ENCODE measurements around the gene VEPH1. TPM values are rescaled to one million over a fixed set of nuclear protein-coding genes. Genes with fewer than 3 reads are reported as not detected.
"Not testable (repeated sequence)": the region's sequence is repeated elsewhere in the genome, so short reads cannot be mapped to it uniquely, and the experiment has no call there.

VEPH1 gene
- total RNA-seq, 4 donors from 2014 or later: 0.07 TPM; not detected in 3

GRCh38 chr3:157330206-157330605 is 173.0 kb downstream of the VEPH1 start:
- TF ChIP-seq CTCF (IDR thresholded peaks at IDR 0.05 in 4 of 5, conservative IDR thresholded peaks at IDR 0.05 in 1 of 5) (no peak), POLR2A (IDR thresholded peaks at IDR 0.05) (no peak)
- ATAC-seq (no peak), DNase-seq (no peak)
- in situ Hi-C loops (cut with MboI; ENCODE audit: low sequenced_read_pairs in 4 of 4) (no loop called here), intact Hi-C loops (cut with DNase I; ENCODE audit: low total_unique reads) (no loop called here)
- no peak overlapping the region for H3K4me3 ChIP-seq
- H3K9me3 ChIP-seq: no peaks in the 10 kb centered on the region
- H3K36me3 ChIP-seq: no peaks in the 10 kb centered on the region
- no peak overlapping the region for H3K27ac ChIP-seq
- no peaks in the 10 kb centered on the region for H3K4me1 ChIP-seq
- no peaks in the 10 kb centered on the region for H3K27me3 ChIP-seq

GRCh38 chr3:157329551-157329950 is 173.7 kb downstream of the VEPH1 start:
- no peak for TF ChIP-seq POLR2A (IDR thresholded peaks at IDR 0.05)
- TF ChIP-seq CTCF (IDR thresholded peaks at IDR 0.05 in 4 of 5, conservative IDR thresholded peaks at IDR 0.05 in 1 of 5): no peak
- H3K36me3 ChIP-seq: no peaks in the 10 kb centered on the region
- in situ Hi-C loops (cut with MboI; ENCODE audit: low sequenced_read_pairs in 4 of 4) (no loop called here), intact Hi-C loops (cut with DNase I; ENCODE audit: low total_unique reads) (no loop called here)
- no peak overlapping the region for H3K27ac ChIP-seq
- DNase-seq: no peak
- no peaks in the 10 kb centered on the region for H3K27me3 ChIP-seq
- H3K4me3 ChIP-seq: no peak overlapping the region
- H3K4me1 ChIP-seq: no peaks in the 10 kb centered on the region
- no peak for ATAC-seq
- H3K9me3 ChIP-seq: no peaks in the 10 kb centered on the region

GRCh38 chr3:157327837-157328236 is 175.4 kb downstream of the VEPH1 start:
- DNase-seq: no peak
- intact Hi-C loops (cut with DNase I; ENCODE audit: low total_unique reads): no loop called here
- Histone ChIP-seq H3K4me1 (no peaks in the 10 kb centered on the region), H3K36me3 (no peaks in the 10 kb centered on the region), H3K27ac (no peak overlapping the region), H3K27me3 (no peaks in the 10 kb centered on the region), H3K4me3 (no peak overlapping the region), H3K9me3 (no peaks in the 10 kb centered on the region)
- in situ Hi-C loops (cut with MboI; ENCODE audit: low sequenced_read_pairs in 4 of 4): no loop called here
- no peak for ATAC-seq
- TF ChIP-seq CTCF (IDR thresholded peaks at IDR 0.05 in 4 of 5, conservative IDR thresholded peaks at IDR 0.05 in 1 of 5) (no peak), POLR2A (IDR thresholded peaks at IDR 0.05) (no peak)

GRCh38 chr3:157327018-157327417 is 176.2 kb downstream of the VEPH1 start:
- Histone ChIP-seq H3K4me1 (no peaks in the 10 kb centered on the region), H3K27ac (no peak overlapping the region), H3K27me3 (no peaks in the 10 kb centered on the region), H3K9me3 (no peaks in the 10 kb centered on the region), H3K4me3 (no peak overlapping the region), H3K36me3 (no peaks in the 10 kb centered on the region)
- intact Hi-C loops (cut with DNase I; ENCODE audit: low total_unique reads): no loop called here
- TF ChIP-seq CTCF (IDR thresholded peaks at IDR 0.05 in 4 of 5, conservative IDR thresholded peaks at IDR 0.05 in 1 of 5): no peak
- no peak for TF ChIP-seq POLR2A (IDR thresholded peaks at IDR 0.05)
- DNase-seq (no peak), ATAC-seq (no peak)
- in situ Hi-C loops (cut with MboI; ENCODE audit: low sequenced_read_pairs in 4 of 4): no loop called here

- H3K36me3 ChIP-seq; H3K27me3 ChIP-seq; DNase-seq; ATAC-seq; in situ Hi-C loops (cut with MboI; ENCODE audit: low sequenced_read_pairs in 4 of 4); H3K27ac ChIP-seq; H3K4me1 ChIP-seq; H3K9me3 ChIP-seq; intact Hi-C loops (cut with DNase I; ENCODE audit: low total_unique reads); H3K4me3 ChIP-seq: not testable (repeated sequence)
Measured at GRCh38 chr3:157324869-157325268, 178.3 kb downstream of the VEPH1 start.

Data from gastrocnemius medialis (tissue), 4 donors.